ENCODE data around the gene SOX1.

The SOX1 gene

GRCh38 chr13:112067116-112067741, at the start of gene SOX1:
SOX1 (plus strand) TSS chr13:112067149; CDS start chr13:112067659, 510 bp downstream.
- no peak for DNase-seq (ENCODE audit: low read depth in 2 of 2)

GRCh38 chr13:112024577-112024976, 42.4 kb upstream of the SOX1 start:
- no peak for DNase-seq (ENCODE audit: low read depth in 2 of 2)

- no peak for DNase-seq (ENCODE audit: low read depth in 2 of 2)
Measured at GRCh38 chr13:112027250-112027649, 39.7 kb upstream of the SOX1 start.

GRCh38 chr13:112028481-112028880, 38.5 kb upstream of the SOX1 start:
- no peak for DNase-seq (ENCODE audit: low read depth in 2 of 2)

GRCh38 chr13:112029143-112029542, 37.8 kb upstream of the SOX1 start:
- no peak for DNase-seq (ENCODE audit: low read depth in 2 of 2)

- DNase-seq (ENCODE audit: low read depth in 2 of 2) = no peak
Measured at GRCh38 chr13:112032186-112032993, 34.6 kb upstream of the SOX1 start.

- no peak for DNase-seq (ENCODE audit: low read depth in 2 of 2)
Measured at GRCh38 chr13:112034231-112034630, 32.7 kb upstream of the SOX1 start.

- no peak for DNase-seq (ENCODE audit: low read depth in 2 of 2)
Measured at GRCh38 chr13:112034846-112035245, 32.1 kb upstream of the SOX1 start.

- DNase-seq (ENCODE audit: low read depth in 2 of 2) = no peak
Measured at GRCh38 chr13:112042496-112042895, 24.5 kb upstream of the SOX1 start.

GRCh38 chr13:112052213-112052612, 14.7 kb upstream of the SOX1 start:
- no peak for DNase-seq (ENCODE audit: low read depth in 2 of 2)

GRCh38 chr13:112053167-112053743, 13.7 kb upstream of the SOX1 start:
- DNase-seq (ENCODE audit: low read depth in 2 of 2) = no peak

GRCh38 chr13:112053744-112054615, 13.0 kb upstream of the SOX1 start:
- no peak for DNase-seq (ENCODE audit: low read depth in 2 of 2)

- no peak for DNase-seq (ENCODE audit: low read depth in 2 of 2)
Measured at GRCh38 chr13:112054616-112055015, 12.3 kb upstream of the SOX1 start.

GRCh38 chr13:112055036-112055914, 11.7 kb upstream of the SOX1 start:
- no peak for DNase-seq (ENCODE audit: low read depth in 2 of 2)

- no peak for DNase-seq (ENCODE audit: low read depth in 2 of 2)
Measured at GRCh38 chr13:112055915-112056269, 11.1 kb upstream of the SOX1 start.

GRCh38 chr13:112056284-112056727, 10.6 kb upstream of the SOX1 start:
- DNase-seq (ENCODE audit: low read depth in 2 of 2) = no peak

- DNase-seq (ENCODE audit: low read depth in 2 of 2) = no peak
Measured at GRCh38 chr13:112056739-112057438, 10.1 kb upstream of the SOX1 start.

- DNase-seq (ENCODE audit: low read depth in 2 of 2) = no peak
Measured at GRCh38 chr13:112057439-112057735, 9.6 kb upstream of the SOX1 start.

GRCh38 chr13:112057736-112058518, 9.0 kb upstream of the SOX1 start:
- no peak for DNase-seq (ENCODE audit: low read depth in 2 of 2)

GRCh38 chr13:112058519-112058873, 8.5 kb upstream of the SOX1 start:
- no peak for DNase-seq (ENCODE audit: low read depth in 2 of 2)
